OCI-LY7 (cell line): ENCODE measurements around the gene SLCO4A1. TPM values are rescaled to one million over a fixed set of nuclear protein-coding genes. Genes with fewer than 3 reads are reported as not detected.
A peak's percentile ranks its signal among the peaks of the same experiment; 100 is the strongest.

ENCODE experiments used
- BruUV-seq: library from RNA; stranded (reverse); fragments of 400-500 nt; replicated peaks from 2 replicates; lab custom pipeline; 2021; lab: Mats Ljungman, UMichigan
- CTCF ChIA-PET: fragments of 300-600 bp; sonication (Branson Sonifier 250); formaldehyde crosslinking; loops from one replicate; lab custom pipeline; 2022; ENCODE audit warnings: antibody characterized with exemption; ENCODE audit not compliant: unreplicated experiment; lab: Charles Lee
- POLR2A ChIA-PET: fragments of 300-600 bp; sonication (Branson Sonifier 250); formaldehyde crosslinking; loops from one replicate; lab custom pipeline; 2022; ENCODE audit warnings: antibody characterized with exemption; lab: Charles Lee
- DNase-seq: peaks from one replicate; pipeline ENCODE4 v3.0.0-alpha.2; 2015; ENCODE audit warnings: low spot score
- H2AFZ ChIP-seq: fragments of 200-600 bp; sonication (generic), shearing (Covaris generic); 2 replicates; pipeline ENCODE4 v1.6.1; 2014; ENCODE audit warnings: mild to moderate bottlenecking, antibody characterized with exemption, low read length, moderate library complexity
- H3K27ac ChIP-seq: fragments of 200-600 bp; sonication (generic); 2 replicates; pipeline ENCODE4 v1.5.1; 2014; ENCODE audit warnings: mixed run types, low read depth, mild to moderate bottlenecking, moderate library complexity, low read length, inconsistent platforms; ENCODE audit not compliant: poor library complexity, severe bottlenecking
- H3K36me3 ChIP-seq: fragments of 200-600 bp; sonication (generic); 2 replicates; pipeline ENCODE4 v1.6.1; 2014; ENCODE audit warnings: mild to moderate bottlenecking, antibody characterized with exemption, low read length, moderate library complexity, mixed read lengths; ENCODE audit not compliant: insufficient read depth
- H3K4me1 ChIP-seq: fragments of 200-600 bp; sonication (generic); 2 replicates; pipeline ENCODE4 v1.5.1; 2014; ENCODE audit warnings: mild to moderate bottlenecking, low read length; ENCODE audit not compliant: insufficient read depth, poor library complexity, severe bottlenecking
- H3K4me2 ChIP-seq: fragments of 200-600 bp; sonication (generic); 2 replicates; pipeline ENCODE4 v1.6.1; 2014; ENCODE audit warnings: mild to moderate bottlenecking, low read length
- H3K4me3 ChIP-seq: fragments of 200-600 bp; sonication (generic); 2 replicates; pipeline ENCODE4 v1.5.1; 2014; ENCODE audit warnings: mild to moderate bottlenecking, low read depth, low read length; ENCODE audit not compliant: poor library complexity, severe bottlenecking
- H3K79me2 ChIP-seq: fragments of 200-600 bp; sonication (generic); 2 replicates; pipeline ENCODE4 v1.6.1; 2016; ENCODE audit warnings: low read depth, mild to moderate bottlenecking, low read length, moderate library complexity, mixed read lengths; ENCODE audit not compliant: insufficient read depth
- H3K9me2 ChIP-seq: fragments of 200-600 bp; sonication (generic); 2 replicates; pipeline ENCODE4 v1.6.1; 2016; ENCODE audit warnings: mild to moderate bottlenecking, low read length, mixed read lengths; ENCODE audit not compliant: insufficient read depth
- H3K9me3 ChIP-seq: fragments of 200-600 bp; sonication (generic); 2 replicates; pipeline ENCODE4 v1.6.1; 2014; ENCODE audit warnings: mild to moderate bottlenecking, mixed run types, low read length, mixed read lengths
- H4K20me1 ChIP-seq: fragments of 200-600 bp; sonication (generic); 2 replicates; pipeline ENCODE4 v1.6.1; 2014; ENCODE audit warnings: mild to moderate bottlenecking, antibody characterized with exemption, low read length, moderate library complexity, mixed read lengths; ENCODE audit not compliant: insufficient read depth
- CTCF ChIP-seq: fragments of 200-600 bp; sonication (generic); conservative IDR thresholded peaks from 2 replicates; pipeline ENCODE4 v1.5.1; 2014; ENCODE audit warnings: mild to moderate bottlenecking, antibody characterized with exemption, low read length, moderate library complexity, mixed read lengths
- EZH2phosphoT487 ChIP-seq: fragments of 200-600 bp; sonication (generic); IDR thresholded peaks from 2 replicates; pipeline ENCODE4 v1.6.1; 2018; ENCODE audit warnings: low read depth, borderline replicate concordance, mild to moderate bottlenecking, mixed run types, antibody characterized with exemption, low read length, moderate library complexity, mixed read lengths
- intact Hi-C: fragments of 100-400 bp; cut with micrococcal nuclease; formaldehyde crosslinking; loops from one replicate; pipeline ENCODE4 v1.10.0; 2022; ENCODE audit not compliant: unreplicated experiment
- total RNA-seq, 2 experiments: library from RNA; depleted of rRNA in 1 of 2; stranded (reverse); fragments of >200 nt in 1 of 2; shearing (Covaris generic) in 1 of 2; gene quantifications; 2 replicates each; pipeline ENCODE4 v1.2.3, GENCODE V29; 2014 to 2022

SLCO4A1 gene
- total RNA-seq, 2 experiments from 2014 or later: 34.3 to 52.4 TPM

GRCh38 chr20:62606551-62607201, 35.6 kb upstream of the SLCO4A1 start:
- peak; percentile 91 for DNase-seq
- no peaks in the 10 kb centered on the region for H3K36me3 ChIP-seq
- no peaks in the 10 kb centered on the region for H3K79me2 ChIP-seq
- no peaks in the 10 kb centered on the region for H3K9me2 ChIP-seq
- H3K9me3 ChIP-seq: peaks cover 6% of the 10 kb centered on the region; the same call in 1 of the 2 replicates
- H4K20me1 ChIP-seq: no peaks in the 10 kb centered on the region
- peak overlapping the region; percentile 91 for H2AFZ ChIP-seq
- intact Hi-C loops: loop anchor here (5.0 kb wide), 1 partner anchor 269 kb away; no protein-coding TSS in a partner anchor
- H3K4me1 ChIP-seq: peaks cover 53% of the 10 kb centered on the region
- H3K4me3 ChIP-seq: peak overlapping the region; percentile 28
- TF ChIP-seq CTCF (no peak), EZH2phosphoT487 (no peak)
- no TSS peak for BruUV-seq
- POLR2A ChIA-PET: interaction anchor here (0.6 to 2.3 kb wide), 2 partner anchors 10 to 17 kb away, joined by 5 to 7 read pairs; no protein-coding TSS in a partner anchor
- H3K27ac ChIP-seq: peak overlapping the region; percentile 53
- CTCF ChIA-PET: interaction anchor here (0.6 kb wide), 2 partner anchors 27 to 1474 kb away, joined by 3 to 4 read pairs; no protein-coding TSS in a partner anchor
- H3K4me2 ChIP-seq: peak overlapping the region; percentile 64

GRCh38 chr20:62607366-62608217, 34.7 kb upstream of the SLCO4A1 start:
- intact Hi-C loops: loop anchor here (5.0 kb wide), 1 partner anchor 270 kb away; no protein-coding TSS in a partner anchor
- POLR2A ChIA-PET: interaction anchor here (2.3 kb wide), 1 partner anchor 16 kb away, joined by 7 read pairs; no protein-coding TSS in a partner anchor
- Histone ChIP-seq H3K9me3 (peaks cover 6% of the 10 kb centered on the region; the same call in 1 of the 2 replicates), H3K4me1 (peaks cover 53% of the 10 kb centered on the region), H3K79me2 (no peaks in the 10 kb centered on the region), H3K4me2 (peak overlapping the region; percentile 64), H3K27ac (peak overlapping the region; percentile 17), H3K4me3 (peak overlapping the region; percentile 28), H4K20me1 (no peaks in the 10 kb centered on the region), H3K9me2 (no peaks in the 10 kb centered on the region), H3K36me3 (no peaks in the 10 kb centered on the region), H2AFZ (peak overlapping the region; percentile 91; the same call in 1 of the 2 replicates)
- DNase-seq: no peak
- CTCF ChIA-PET: no interaction called here
- no TSS peak for BruUV-seq
- TF ChIP-seq CTCF (no peak), EZH2phosphoT487 (no peak)
